Mesendoderm (in vitro differentiated cells): Measurements from ENCODE around the gene SYCN.

Experiments used
- DNase-seq: peaks from one replicate; pipeline ENCODE4 v3.0.0; 2013
- H2AK5ac ChIP-seq: 2 replicates; pipeline ENCODE4 v1.6.1; 2013; ENCODE audit warnings: low read length, inconsistent platforms
- H2BK120ac ChIP-seq: 2 replicates; pipeline ENCODE4 v1.6.1; 2013; ENCODE audit warnings: low read depth, mild to moderate bottlenecking, low read length, moderate library complexity, mixed read lengths
- H2BK15ac ChIP-seq: replicated peaks from 2 replicates; pipeline ENCODE4 v1.6.1; 2013; ENCODE audit warnings: low read depth, mild to moderate bottlenecking, moderate library complexity
- H2BK5ac ChIP-seq: 2 replicates; pipeline ENCODE4 v1.6.1; 2013; ENCODE audit warnings: low read length, inconsistent platforms
- H3K18ac ChIP-seq: 2 replicates; pipeline ENCODE4 v1.6.1; 2013; ENCODE audit warnings: mild to moderate bottlenecking, low read length, mixed read lengths
- H3K23ac ChIP-seq: one replicate; pipeline ENCODE4 v1.6.1; 2013; ENCODE audit warnings: low read length
- H3K27ac ChIP-seq: 2 replicates; pipeline ENCODE4 v1.5.1; 2013; ENCODE audit warnings: low read depth, mild to moderate bottlenecking, inconsistent platforms, low read length, moderate library complexity
- H3K27me3 ChIP-seq: 2 replicates; pipeline ENCODE4 v1.6.1; 2013; ENCODE audit warnings: low read length, control low read depth, mild to moderate bottlenecking, inconsistent platforms; ENCODE audit not compliant: insufficient read depth, poor library complexity
- H3K36me3 ChIP-seq: 2 replicates; pipeline ENCODE4 v1.6.1; 2013; ENCODE audit warnings: low read length, inconsistent platforms; ENCODE audit not compliant: control insufficient read depth, insufficient read depth
- H3K4ac ChIP-seq: one replicate; pipeline ENCODE4 v1.6.1; 2013; ENCODE audit warnings: low read depth, mild to moderate bottlenecking, low read length, moderate library complexity
- H3K4me1 ChIP-seq: 2 replicates; pipeline ENCODE4 v1.6.1; 2013; ENCODE audit warnings: low read depth, low read length, inconsistent platforms; ENCODE audit not compliant: control insufficient read depth
- H3K4me2 ChIP-seq: 2 replicates; pipeline ENCODE4 v1.6.1; 2013; ENCODE audit warnings: low read length
- H3K4me3 ChIP-seq: 2 replicates; pipeline ENCODE4 v1.5.1; 2013; ENCODE audit warnings: mild to moderate bottlenecking, low read length
- H3K56ac ChIP-seq: one replicate; pipeline ENCODE4 v1.6.1; 2013; ENCODE audit warnings: low read length
- H3K79me1 ChIP-seq: 2 replicates; pipeline ENCODE4 v1.6.1; 2013; ENCODE audit warnings: low read length, inconsistent platforms
- H3K79me2 ChIP-seq: 2 replicates; pipeline ENCODE4 v1.6.1; 2013; ENCODE audit warnings: mild to moderate bottlenecking, low read length; ENCODE audit not compliant: control insufficient read depth, insufficient read depth
- H3K9ac ChIP-seq: 2 replicates; pipeline ENCODE4 v1.6.1; 2013; ENCODE audit warnings: low read length, inconsistent platforms
- H4K5ac ChIP-seq: one replicate; pipeline ENCODE4 v1.6.1; 2013; ENCODE audit warnings: low read length
- H4K8ac ChIP-seq: one replicate; pipeline ENCODE4 v1.6.1; 2013; ENCODE audit warnings: low read depth, mild to moderate bottlenecking, control low read depth, low read length, moderate library complexity
- WGBS: extraction: QIAGEN DNeasy Blood & Tissue Kit; methylation state at CpG from one replicate; pipeline ENCODE4 v1.1.7; 2013; ENCODE audit warnings: low lambda C conversion rate, missing lambda C conversion rate; ENCODE audit not compliant: insufficient coverage; ENCODE audit errors: extremely low coverage; 5-methylcytosine and 5-hydroxymethylcytosine counted together

SYCN gene

GRCh38 chr19:39155741-39156140, 48.3 kb downstream of the SYCN start:
- Histone ChIP-seq H3K4me2 (no peak overlapping the region), H3K79me2 (peaks cover 14% of the 10 kb centered on the region), H3K4me3 (no peak overlapping the region), H3K4me1 (peaks cover 7% of the 10 kb centered on the region), H4K5ac (no peak overlapping the region), H4K8ac (no peak overlapping the region), H2AK5ac (no peak overlapping the region), H2BK15ac (no peak overlapping the region), H2BK5ac (no peak overlapping the region), H3K79me1 (peaks cover 31% of the 10 kb centered on the region), H3K18ac (no peak overlapping the region), H3K27ac (no peak overlapping the region), H3K27me3 (no peaks in the 10 kb centered on the region), H3K36me3 (no peaks in the 10 kb centered on the region), H2BK120ac (no peak overlapping the region), H3K9ac (no peak overlapping the region), H3K23ac (no peak overlapping the region), H3K56ac (peak overlapping the region; percentile 34), H3K4ac (no peak overlapping the region)
- DNase-seq = no peak
- no CpG with 5 or more reads among the region's 15 CpGs for WGBS

GRCh38 chr19:39155114-39155700, 48.9 kb downstream of the SYCN start:
- H3K56ac ChIP-seq = no peak overlapping the region
- no peak overlapping the region for H2BK15ac ChIP-seq
- H3K4me1 ChIP-seq = peaks cover 7% of the 10 kb centered on the region
- no peak for DNase-seq
- no peak overlapping the region for H3K23ac ChIP-seq
- WGBS = no CpG with 5 or more reads among the region's 11 CpGs
- peaks cover 15% of the 10 kb centered on the region for H3K79me2 ChIP-seq
- H3K4me3 ChIP-seq = no peak overlapping the region
- H2AK5ac ChIP-seq = no peak overlapping the region
- H4K8ac ChIP-seq = no peak overlapping the region
- H3K4ac ChIP-seq = no peak overlapping the region
- no peak overlapping the region for H2BK5ac ChIP-seq
- no peak overlapping the region for H3K4me2 ChIP-seq
- no peaks in the 10 kb centered on the region for H3K36me3 ChIP-seq
- H3K18ac ChIP-seq = no peak overlapping the region
- H3K27me3 ChIP-seq = no peaks in the 10 kb centered on the region
- no peak overlapping the region for H4K5ac ChIP-seq
- H3K27ac ChIP-seq = no peak overlapping the region
- no peak overlapping the region for H2BK120ac ChIP-seq
- no peak overlapping the region for H3K9ac ChIP-seq
- H3K79me1 ChIP-seq = peaks cover 34% of the 10 kb centered on the region

GRCh38 chr19:39154629-39155100, 49.4 kb downstream of the SYCN start:
- Histone ChIP-seq H3K56ac (no peak overlapping the region), H3K27ac (no peak overlapping the region)
- no CpG with 5 or more reads among the region's 11 CpGs for WGBS

GRCh38 chr19:39154100-39154628, 49.9 kb downstream of the SYCN start:
- Histone ChIP-seq H3K56ac (no peak overlapping the region), H2BK15ac (no peak overlapping the region), H3K18ac (no peak overlapping the region), H3K4me3 (no peak overlapping the region), H4K8ac (no peak overlapping the region), H2BK120ac (no peak overlapping the region), H3K4me2 (no peak overlapping the region), H3K27ac (no peak overlapping the region), H3K9ac (no peak overlapping the region), H3K36me3 (no peaks in the 10 kb centered on the region), H3K27me3 (no peaks in the 10 kb centered on the region), H4K5ac (no peak overlapping the region), H3K79me2 (peaks cover 18% of the 10 kb centered on the region), H3K79me1 (peaks cover 36% of the 10 kb centered on the region), H2BK5ac (no peak overlapping the region), H3K4ac (no peak overlapping the region), H3K4me1 (peaks cover 7% of the 10 kb centered on the region), H3K23ac (no peak overlapping the region), H2AK5ac (no peak overlapping the region)
- DNase-seq = no peak
- WGBS = no CpG with 5 or more reads among the region's 13 CpGs

More at GRCh38 chr19:39154629-39155100, 49.4 kb downstream of the SYCN start:
- peak; percentile 81 for DNase-seq
- no peak overlapping the region for H2AK5ac ChIP-seq
- H4K5ac ChIP-seq = no peak overlapping the region
- H2BK15ac ChIP-seq = no peak overlapping the region
- H3K36me3 ChIP-seq = no peaks in the 10 kb centered on the region
- H3K4me1 ChIP-seq = peaks cover 7% of the 10 kb centered on the region
- peaks cover 16% of the 10 kb centered on the region for H3K79me2 ChIP-seq
- H3K4me2 ChIP-seq = no peak overlapping the region
- no peak overlapping the region for H3K9ac ChIP-seq
- no peak overlapping the region for H2BK5ac ChIP-seq
- no peak overlapping the region for H3K23ac ChIP-seq
- H3K27me3 ChIP-seq = no peaks in the 10 kb centered on the region
- H4K8ac ChIP-seq = no peak overlapping the region
- H3K4ac ChIP-seq = no peak overlapping the region
- no peak overlapping the region for H3K4me3 ChIP-seq
- peaks cover 34% of the 10 kb centered on the region for H3K79me1 ChIP-seq
- H2BK120ac ChIP-seq = no peak overlapping the region
- H3K18ac ChIP-seq = no peak overlapping the region
